ENCODE results near the gene EIF5. TPM values are rescaled to one million over a fixed set of nuclear protein-coding genes. Genes with fewer than 3 reads are reported as not detected.

Gene EIF5
- total RNA-seq, 2 donors from 2014 or later, result 89.2 to 373 TPM

DNA sequence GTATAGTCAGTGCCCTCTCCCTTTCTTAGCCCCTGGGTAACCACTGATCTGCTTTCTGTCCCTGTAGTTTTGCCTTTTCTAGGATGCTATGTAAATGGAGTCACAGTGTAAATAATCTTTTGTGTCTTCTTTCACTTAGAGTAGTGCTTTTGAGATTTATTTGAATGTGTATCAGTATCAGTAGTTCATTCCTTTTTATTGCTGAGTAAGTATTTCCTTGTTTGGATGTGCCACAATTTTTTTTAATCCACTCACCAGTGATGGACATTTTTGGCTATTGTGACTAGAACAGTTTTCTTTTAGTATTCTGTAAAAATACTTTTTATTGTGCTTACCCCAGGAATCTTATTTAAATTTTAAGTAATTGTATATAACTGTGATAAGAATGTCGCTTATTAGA lies 54.6 kb downstream of the EIF5 start:
- no peaks in the 10 kb centered on the region for H3K9me3 ChIP-seq
- ATAC-seq (ENCODE audit: insufficient number of reproducible peaks, low FRiP score, low read depth) (no peak), DNase-seq (ENCODE audit: low spot score) (no peak)
- peaks cover 35 to 45% of the 10 kb centered on the region in 2 donors for H3K4me1 ChIP-seq (ENCODE audit: control insufficient read depth in 1 of 2, low read depth in 2 of 2)
- H3K27ac ChIP-seq, result no peak overlapping the region
- H3K27me3 ChIP-seq (replicated peaks; ENCODE audit: insufficient read depth), result no peaks in the 10 kb centered on the region
- TF ChIP-seq, protein P1, sequence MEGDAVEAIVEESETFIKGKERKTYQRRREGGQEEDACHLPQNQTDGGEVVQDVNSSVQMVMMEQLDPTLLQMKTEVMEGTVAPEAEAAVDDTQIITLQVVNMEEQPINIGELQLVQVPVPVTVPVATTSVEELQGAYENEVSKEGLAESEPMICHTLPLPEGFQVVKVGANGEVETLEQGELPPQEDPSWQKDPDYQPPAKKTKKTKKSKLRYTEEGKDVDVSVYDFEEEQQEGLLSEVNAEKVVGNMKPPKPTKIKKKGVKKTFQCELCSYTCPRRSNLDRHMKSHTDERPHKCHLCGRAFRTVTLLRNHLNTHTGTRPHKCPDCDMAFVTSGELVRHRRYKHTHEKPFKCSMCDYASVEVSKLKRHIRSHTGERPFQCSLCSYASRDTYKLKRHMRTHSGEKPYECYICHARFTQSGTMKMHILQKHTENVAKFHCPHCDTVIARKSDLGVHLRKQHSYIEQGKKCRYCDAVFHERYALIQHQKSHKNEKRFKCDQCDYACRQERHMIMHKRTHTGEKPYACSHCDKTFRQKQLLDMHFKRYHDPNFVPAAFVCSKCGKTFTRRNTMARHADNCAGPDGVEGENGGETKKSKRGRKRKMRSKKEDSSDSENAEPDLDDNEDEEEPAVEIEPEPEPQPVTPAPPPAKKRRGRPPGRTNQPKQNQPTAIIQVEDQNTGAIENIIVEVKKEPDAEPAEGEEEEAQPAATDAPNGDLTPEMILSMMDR (IDR thresholded peaks at IDR 0.05), result no peak
- no peaks in the 10 kb centered on the region for H3K36me3 ChIP-seq
- no peak overlapping the region for H3K4me3 ChIP-seq

- no peaks in the 10 kb centered on the region for H3K27me3 ChIP-seq (replicated peaks; ENCODE audit: insufficient read depth)
- no peaks in the 10 kb centered on the region for H3K9me3 ChIP-seq
- DNase-seq (ENCODE audit: low spot score) (no peak), ATAC-seq (ENCODE audit: insufficient number of reproducible peaks, low FRiP score, low read depth) (no peak)
- H3K36me3 ChIP-seq, result no peaks in the 10 kb centered on the region
- TF ChIP-seq, protein P1 (IDR thresholded peaks at IDR 0.05), result no peak
- H3K27ac ChIP-seq, result no peak overlapping the region
- H3K4me3 ChIP-seq, result no peak overlapping the region
- peaks cover 45 to 56% of the 10 kb centered on the region in 2 donors for H3K4me1 ChIP-seq (ENCODE audit: control insufficient read depth in 1 of 2, low read depth in 2 of 2)
Measured at GRCh38 chr14:103390605-103391004, 56.6 kb downstream of the EIF5 start.

- H3K9me3 ChIP-seq, result no peaks in the 10 kb centered on the region
- no peaks in the 10 kb centered on the region for H3K27me3 ChIP-seq (replicated peaks; ENCODE audit: insufficient read depth)
- H3K27ac ChIP-seq, result no peak overlapping the region
- ATAC-seq (ENCODE audit: insufficient number of reproducible peaks, low FRiP score, low read depth) (no peak), DNase-seq (ENCODE audit: low spot score) (no peak)
- H3K4me3 ChIP-seq, result no peak overlapping the region
- TF ChIP-seq, protein P1 (IDR thresholded peaks at IDR 0.05), result peak; percentile 47
- H3K36me3 ChIP-seq, result no peaks in the 10 kb centered on the region
- H3K4me1 ChIP-seq (ENCODE audit: control insufficient read depth in 1 of 2, low read depth in 2 of 2), result peaks cover 50 to 60% of the 10 kb centered on the region in 2 donors
Measured at GRCh38 chr14:103391048-103391447, 57.0 kb downstream of the EIF5 start.

GRCh38 chr14:103392106-103392505 lies 58.1 kb downstream of the EIF5 start:
- no peak overlapping the region for H3K4me3 ChIP-seq
- no peaks in the 10 kb centered on the region for H3K36me3 ChIP-seq
- H3K9me3 ChIP-seq, result no peaks in the 10 kb centered on the region
- TF ChIP-seq, protein P1 (IDR thresholded peaks at IDR 0.05), result no peak
- H3K27ac ChIP-seq, result no peak overlapping the region
- peaks cover 54 to 65% of the 10 kb centered on the region in 2 donors for H3K4me1 ChIP-seq (ENCODE audit: control insufficient read depth in 1 of 2, low read depth in 2 of 2)
- ATAC-seq (ENCODE audit: insufficient number of reproducible peaks, low FRiP score, low read depth) (no peak), DNase-seq (ENCODE audit: low spot score) (no peak)
- H3K27me3 ChIP-seq (replicated peaks; ENCODE audit: insufficient read depth), result no peaks in the 10 kb centered on the region

GRCh38 chr14:103392572-103392971 lies 58.5 kb downstream of the EIF5 start:
- no peaks in the 10 kb centered on the region for H3K27me3 ChIP-seq (replicated peaks; ENCODE audit: insufficient read depth)
- H3K27ac ChIP-seq, result no peak overlapping the region
- no peak overlapping the region for H3K4me3 ChIP-seq
- TF ChIP-seq, protein P1 (IDR thresholded peaks at IDR 0.05), result no peak
- no peak for DNase-seq (ENCODE audit: low spot score)
- peaks cover 51 to 67% of the 10 kb centered on the region in 2 donors for H3K4me1 ChIP-seq (ENCODE audit: control insufficient read depth in 1 of 2, low read depth in 2 of 2)
- no peaks in the 10 kb centered on the region for H3K9me3 ChIP-seq
- ATAC-seq (ENCODE audit: insufficient number of reproducible peaks, low FRiP score, low read depth), result no peak
- H3K36me3 ChIP-seq, result no peaks in the 10 kb centered on the region
